HepG2 (cell line): ENCODE measurements around the gene HLA-DPB1.

ENCODE experiments used
- ADNP ChIP-seq: sonication (generic); formaldehyde crosslinking; IDR thresholded peaks from 2 replicates; pipeline ENCODE4 v1.4.0; 2020; ENCODE audit warnings: missing genetic modification reagents
- ATF6 ChIP-seq: sonication (generic); formaldehyde crosslinking; conservative IDR thresholded peaks from 2 replicates; pipeline ENCODE4 v1.4.0; 2020; ENCODE audit warnings: missing genetic modification reagents
- ATF7 ChIP-seq, 2 experiments: fragments of 450-650 bp in 1 of 2; sonication (generic) in 1 of 2; formaldehyde crosslinking in 1 of 2; IDR thresholded peaks; 2 replicates each; pipeline versions ENCODE4 v1.4.0 to v1.6.1; 2016 to 2020; ENCODE audit warnings: antibody characterized with exemption in 1 of 2, mild to moderate bottlenecking in 1 of 2, missing genetic modification reagents in 1 of 2
- FOSL1 ChIP-seq: sonication (generic); formaldehyde crosslinking; IDR thresholded peaks from 2 replicates; pipeline ENCODE4 v1.9.0; 2021; ENCODE audit warnings: missing genetic modification reagents, borderline replicate concordance
- MAFK ChIP-seq, 2 experiments: IDR thresholded peaks in 1 of 2; conservative IDR thresholded peaks in 1 of 2; 2 replicates each; pipeline ENCODE4 v1.6.1; 2011; ENCODE audit warnings: improper control_type of control experiment in 2 of 2, low read length in 2 of 2
- PCBP2 ChIP-seq: fragments of 200-400 bp; formaldehyde crosslinking; optimal IDR thresholded peaks from 2 replicates; pipeline ENCODE3; 2018; ENCODE audit warnings: low read length, low read depth; ENCODE audit not compliant: poor library complexity, severe bottlenecking
- REST ChIP-seq, 2 experiments: IDR thresholded peaks; 2 replicates each; pipeline ENCODE4 v1.6.1; 2011 to 2012; ENCODE audit warnings: low read length in 2 of 2, borderline replicate concordance in 1 of 2, low read depth in 1 of 2, mild to moderate bottlenecking in 1 of 2, moderate library complexity in 1 of 2
- SRF ChIP-seq: IDR thresholded peaks from 2 replicates; pipeline ENCODE4 v1.6.1; 2011; ENCODE audit warnings: mild to moderate bottlenecking, low read depth, low read length, moderate library complexity
- ZNF766 ChIP-seq: sonication (generic); formaldehyde crosslinking; IDR thresholded peaks from 2 replicates; pipeline ENCODE4 v1.5.0; 2020; ENCODE audit warnings: missing genetic modification reagents, borderline replicate concordance

GRCh38 chr6:33123181-33123580 is 47.4 kb downstream of the HLA-DPB1 start:
- TF ChIP-seq MAFK (conservative IDR thresholded peaks at IDR 0.05 in 1 of 2, IDR thresholded peaks at IDR 0.05 in 1 of 2; ENCODE audit: low read length in 2 of 2), result no peak
- TF ChIP-seq REST (IDR thresholded peaks at IDR 0.05; ENCODE audit: borderline replicate concordance in 1 of 2, low read depth in 1 of 2, low read length in 2 of 2), result no peak
- no peak for TF ChIP-seq ATF6
- no peak for TF ChIP-seq SRF
- no peak for TF ChIP-seq PCBP2
- TF ChIP-seq FOSL1 (CRISPR knock-in tag), result no peak
- no peak for TF ChIP-seq ADNP (CRISPR knock-in tag)
- no peak for TF ChIP-seq ZNF766 (CRISPR knock-in tag)
- no peak for TF ChIP-seq ATF7 (IDR thresholded peaks at IDR 0.05)
- TF ChIP-seq ATF7 (CRISPR knock-in tag; IDR thresholded peaks at IDR 0.05), result no peak
